A673 (cell line): ENCODE measurements around the gene IKZF2.

Experiments used
- EZH2 ChIP-seq: fragments of 200-600 bp; sonication (generic); IDR thresholded peaks from 2 replicates; pipeline ENCODE4 v1.6.1; 2017; ENCODE audit warnings: borderline replicate concordance, low read depth, mild to moderate bottlenecking, mixed read lengths, antibody characterized with exemption, low read length; ENCODE audit not compliant: poor library complexity, severe bottlenecking
- TF ChIP-seq, protein P1 (sequence below): fragments of 300-800, 200-600 bp; sonication (generic); conservative IDR thresholded peaks from 2 replicates; pipeline ENCODE4 v1.5.1; 2017; ENCODE audit warnings: low read depth, mild to moderate bottlenecking, antibody characterized with exemption, low read length, moderate library complexity, mixed read lengths

DNA sequence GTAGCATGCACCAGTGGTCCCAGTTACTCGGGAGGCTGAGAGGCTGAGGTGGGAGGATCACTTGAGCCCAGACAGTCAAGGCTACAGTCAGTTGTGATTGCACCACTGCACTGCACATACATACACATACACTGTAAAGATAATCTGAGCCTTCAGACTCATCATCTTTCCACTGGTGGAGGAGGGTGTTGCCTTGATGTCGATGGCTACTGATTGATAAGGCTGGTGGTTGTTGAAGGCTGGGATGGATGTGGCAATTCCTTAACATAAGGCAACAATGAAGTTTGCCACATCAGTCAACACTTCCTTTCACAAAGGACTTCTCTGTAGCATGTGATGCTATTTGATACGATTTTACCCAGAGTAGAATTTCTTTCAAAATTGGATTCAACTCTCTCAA, 118.8 kb downstream of the IKZF2 start:
- TF ChIP-seq, protein P1, sequence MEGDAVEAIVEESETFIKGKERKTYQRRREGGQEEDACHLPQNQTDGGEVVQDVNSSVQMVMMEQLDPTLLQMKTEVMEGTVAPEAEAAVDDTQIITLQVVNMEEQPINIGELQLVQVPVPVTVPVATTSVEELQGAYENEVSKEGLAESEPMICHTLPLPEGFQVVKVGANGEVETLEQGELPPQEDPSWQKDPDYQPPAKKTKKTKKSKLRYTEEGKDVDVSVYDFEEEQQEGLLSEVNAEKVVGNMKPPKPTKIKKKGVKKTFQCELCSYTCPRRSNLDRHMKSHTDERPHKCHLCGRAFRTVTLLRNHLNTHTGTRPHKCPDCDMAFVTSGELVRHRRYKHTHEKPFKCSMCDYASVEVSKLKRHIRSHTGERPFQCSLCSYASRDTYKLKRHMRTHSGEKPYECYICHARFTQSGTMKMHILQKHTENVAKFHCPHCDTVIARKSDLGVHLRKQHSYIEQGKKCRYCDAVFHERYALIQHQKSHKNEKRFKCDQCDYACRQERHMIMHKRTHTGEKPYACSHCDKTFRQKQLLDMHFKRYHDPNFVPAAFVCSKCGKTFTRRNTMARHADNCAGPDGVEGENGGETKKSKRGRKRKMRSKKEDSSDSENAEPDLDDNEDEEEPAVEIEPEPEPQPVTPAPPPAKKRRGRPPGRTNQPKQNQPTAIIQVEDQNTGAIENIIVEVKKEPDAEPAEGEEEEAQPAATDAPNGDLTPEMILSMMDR, result no peak
- no peak for TF ChIP-seq EZH2
